Ectodermal cell (in vitro differentiated cells): ENCODE data around the gene TRPC1. TPM values are rescaled to one million over a fixed set of nuclear protein-coding genes. Genes with fewer than 3 reads are reported as not detected.

Experiments used
- H3K27ac ChIP-seq: 2 replicates; pipeline ENCODE4 v1.7.0; 2013; ENCODE audit warnings: mild to moderate bottlenecking, low read depth, low read length; ENCODE audit not compliant: insufficient read depth, poor library complexity, severe bottlenecking
- H3K27me3 ChIP-seq: 2 replicates; pipeline ENCODE4 v1.7.0; 2013; ENCODE audit warnings: mild to moderate bottlenecking, low read length; ENCODE audit not compliant: insufficient read depth, control insufficient read depth, poor library complexity, severe bottlenecking
- H3K36me3 ChIP-seq: one replicate; pipeline ENCODE4 v1.7.0; 2013; ENCODE audit warnings: low read length; ENCODE audit not compliant: control insufficient read depth, insufficient read depth
- H3K4me1 ChIP-seq: one replicate; pipeline ENCODE4 v1.7.0; 2013; ENCODE audit warnings: low read length; ENCODE audit not compliant: control insufficient read depth, insufficient read depth
- H3K4me3 ChIP-seq: 2 replicates; pipeline ENCODE4 v1.7.0; 2013; ENCODE audit warnings: low read depth, low read length, control low read depth; ENCODE audit not compliant: insufficient read depth
- H3K9me3 ChIP-seq: 2 replicates; pipeline ENCODE4 v1.7.0; 2013; ENCODE audit warnings: mild to moderate bottlenecking, low read length, moderate library complexity; ENCODE audit not compliant: control insufficient read depth
- WGBS, 2 experiments: methylation state at CpG; one replicate each; pipeline ENCODE4 v1.1.7; 2013; ENCODE audit warnings: missing lambda C conversion rate in 2 of 2; 5-methylcytosine and 5-hydroxymethylcytosine counted together
- polyA plus RNA-seq, 4 experiments: library from polyadenylated mRNA; stranded (reverse); fragments of 50-300 nt; gene quantifications; one replicate each; pipeline ENCODE4 v1.2.3, GENCODE V29; 2013

The TRPC1 gene
- polyA plus RNA-seq (2013, experiment 1 of 4), result 20.5 TPM
- polyA plus RNA-seq (2013, experiment 2 of 4), result 21.8 TPM
- polyA plus RNA-seq (2013, experiment 3 of 4), result 21.0 TPM
- 23.0 TPM for polyA plus RNA-seq (2013, experiment 4 of 4)

- Histone ChIP-seq H3K4me3 (peak within 1 kb of the TSS; percentile 94), H3K27ac (peak within 1 kb of the TSS; percentile 98), H3K4me1 (peaks cover 7% of the 10 kb centered on the region), H3K9me3 (no peaks in the 10 kb centered on the region), H3K36me3 (no peaks in the 10 kb centered on the region), H3K27me3 (no peaks in the 10 kb centered on the region)
- WGBS, 2 experiments, result 0% methylated on average over 71 to 72 of the region's 73 CpGs
These were observed at the start of gene TRPC1 for GRCh38 chr3:142723968-142724681. Gene TRPC1 (plus strand): TSS chr3:142724034. CDS start chr3:142724560, 526 bp downstream.

GRCh38 chr3:142676151-142676550 is 47.7 kb upstream of the TRPC1 start:
- no peak overlapping the region for H3K27ac ChIP-seq
- no peaks in the 10 kb centered on the region for H3K36me3 ChIP-seq
- H3K4me1 ChIP-seq, result no peaks in the 10 kb centered on the region
- H3K9me3 ChIP-seq, result no peaks in the 10 kb centered on the region
- H3K27me3 ChIP-seq, result no peaks in the 10 kb centered on the region
- 97 to 100% methylated on average over 2 of the region's 2 CpGs for WGBS, 2 experiments
- H3K4me3 ChIP-seq, result no peak overlapping the region

DNA sequence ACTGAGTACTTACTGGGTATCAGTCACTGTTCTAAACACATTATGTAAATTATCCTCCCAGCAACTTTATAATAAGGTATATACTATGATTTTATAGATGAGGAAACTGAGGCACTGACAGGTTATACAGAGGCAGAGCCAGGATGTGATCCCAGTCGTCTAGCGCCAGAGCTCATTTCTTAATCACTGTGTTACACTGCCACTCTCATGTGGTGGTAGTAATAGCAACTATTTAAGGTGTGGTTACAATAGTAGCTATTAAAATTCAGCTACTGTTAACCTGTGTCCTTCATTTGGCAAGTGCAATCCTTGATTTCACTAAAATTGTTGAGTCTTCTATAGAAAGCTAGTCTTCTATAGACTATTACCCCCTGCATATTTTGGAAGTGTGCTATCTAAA is 43.1 kb upstream of the TRPC1 start:
- 91 to 92% methylated on average over 2 of the region's 2 CpGs for WGBS, 2 experiments
- Histone ChIP-seq H3K36me3 (no peaks in the 10 kb centered on the region), H3K27me3 (no peaks in the 10 kb centered on the region), H3K4me1 (no peaks in the 10 kb centered on the region), H3K4me3 (no peak overlapping the region), H3K9me3 (no peaks in the 10 kb centered on the region), H3K27ac (no peak overlapping the region)

DNA sequence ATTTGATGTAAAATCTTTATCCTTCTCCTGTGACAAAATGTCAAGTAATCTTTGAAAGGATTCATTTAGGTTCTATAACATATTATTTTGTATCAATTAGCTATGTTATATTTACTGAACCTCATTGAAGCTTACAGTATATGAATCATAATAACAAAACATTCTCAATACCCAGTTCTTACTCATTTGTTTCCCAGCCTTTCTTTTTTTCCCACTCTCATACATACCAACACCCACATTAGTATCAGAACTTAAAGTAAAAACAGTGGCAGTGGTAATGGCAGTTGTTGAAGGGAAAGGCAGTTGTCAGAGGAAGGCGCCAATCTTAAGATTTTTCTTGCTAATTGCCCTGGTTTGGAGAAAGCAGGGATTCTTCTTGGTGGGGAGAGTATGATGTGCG is 33.2 kb upstream of the TRPC1 start:
- 90 to 92% methylated on average over 2 of the region's 2 CpGs for WGBS, 2 experiments
- H3K4me3 ChIP-seq, result no peak overlapping the region
- no peaks in the 10 kb centered on the region for H3K4me1 ChIP-seq
- no peaks in the 10 kb centered on the region for H3K9me3 ChIP-seq
- H3K27me3 ChIP-seq, result no peaks in the 10 kb centered on the region
- H3K27ac ChIP-seq, result no peak overlapping the region
- no peaks in the 10 kb centered on the region for H3K36me3 ChIP-seq

DNA sequence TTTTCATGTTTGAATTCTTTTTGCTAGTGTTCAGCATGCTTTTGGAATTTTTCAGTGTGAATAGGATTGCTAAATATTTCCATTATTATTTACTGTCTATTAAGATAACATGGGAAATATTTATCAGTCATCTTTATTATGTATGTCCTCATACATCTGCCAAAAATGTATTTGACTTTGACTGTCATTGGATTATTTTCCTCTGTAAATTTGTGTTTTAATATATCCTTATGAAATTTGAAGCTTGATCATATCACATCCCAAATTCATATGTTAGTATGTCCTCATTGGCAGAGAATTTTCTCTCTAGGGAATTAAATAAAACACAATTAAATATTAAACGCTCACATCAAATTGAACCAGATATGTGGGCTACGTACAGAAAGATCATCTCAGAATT is 32.3 kb upstream of the TRPC1 start:
- 89 to 95% methylated on average over 2 of the region's 2 CpGs for WGBS, 2 experiments
- no peaks in the 10 kb centered on the region for H3K27me3 ChIP-seq
- no peaks in the 10 kb centered on the region for H3K4me1 ChIP-seq
- H3K9me3 ChIP-seq, result no peaks in the 10 kb centered on the region
- H3K36me3 ChIP-seq, result no peaks in the 10 kb centered on the region
- no peak overlapping the region for H3K27ac ChIP-seq
- H3K4me3 ChIP-seq, result no peak overlapping the region

- Histone ChIP-seq H3K9me3 (no peaks in the 10 kb centered on the region), H3K4me3 (no peak overlapping the region), H3K27me3 (no peaks in the 10 kb centered on the region), H3K36me3 (no peaks in the 10 kb centered on the region), H3K27ac (no peak overlapping the region), H3K4me1 (no peaks in the 10 kb centered on the region)
- 89% methylated on average over 7 of the region's 7 CpGs for WGBS, 2 experiments
These were observed 30.5 kb upstream of the TRPC1 start for GRCh38 chr3:142693136-142693853.

DNA sequence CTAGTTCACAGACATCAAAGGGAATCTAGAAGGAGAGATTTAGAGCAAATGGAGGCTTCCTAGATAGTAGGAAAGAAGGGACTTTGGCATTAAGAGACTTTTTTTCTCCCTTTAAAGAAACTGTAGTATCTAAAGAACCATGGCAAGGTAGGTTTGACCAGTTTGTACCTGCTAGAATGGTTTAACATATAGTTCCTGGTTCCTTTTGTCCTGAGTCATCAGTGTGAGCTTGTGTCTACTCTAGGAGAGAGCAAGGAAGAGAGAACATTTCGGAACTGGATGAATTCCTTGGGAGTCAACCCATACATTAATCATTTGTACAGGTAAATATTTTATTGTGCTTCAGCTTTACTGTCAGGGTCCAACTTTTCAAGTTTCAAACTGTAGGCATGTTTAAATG is 29.6 kb upstream of the TRPC1 start:
- no peak overlapping the region for H3K27ac ChIP-seq
- no peaks in the 10 kb centered on the region for H3K9me3 ChIP-seq
- no peaks in the 10 kb centered on the region for H3K27me3 ChIP-seq
- H3K36me3 ChIP-seq, result no peaks in the 10 kb centered on the region
- H3K4me3 ChIP-seq, result no peak overlapping the region
- H3K4me1 ChIP-seq, result no peaks in the 10 kb centered on the region
- WGBS, 2 experiments, result 100% methylated on average over 1 of the region's 1 CpG

GRCh38 chr3:142705198-142705597 is 18.6 kb upstream of the TRPC1 start:
- Histone ChIP-seq H3K27ac (no peak overlapping the region), H3K4me1 (no peaks in the 10 kb centered on the region), H3K27me3 (no peaks in the 10 kb centered on the region), H3K4me3 (no peak overlapping the region), H3K36me3 (no peaks in the 10 kb centered on the region), H3K9me3 (no peaks in the 10 kb centered on the region)
- 96 to 97% methylated on average over 2 of the region's 2 CpGs for WGBS, 2 experiments

DNA sequence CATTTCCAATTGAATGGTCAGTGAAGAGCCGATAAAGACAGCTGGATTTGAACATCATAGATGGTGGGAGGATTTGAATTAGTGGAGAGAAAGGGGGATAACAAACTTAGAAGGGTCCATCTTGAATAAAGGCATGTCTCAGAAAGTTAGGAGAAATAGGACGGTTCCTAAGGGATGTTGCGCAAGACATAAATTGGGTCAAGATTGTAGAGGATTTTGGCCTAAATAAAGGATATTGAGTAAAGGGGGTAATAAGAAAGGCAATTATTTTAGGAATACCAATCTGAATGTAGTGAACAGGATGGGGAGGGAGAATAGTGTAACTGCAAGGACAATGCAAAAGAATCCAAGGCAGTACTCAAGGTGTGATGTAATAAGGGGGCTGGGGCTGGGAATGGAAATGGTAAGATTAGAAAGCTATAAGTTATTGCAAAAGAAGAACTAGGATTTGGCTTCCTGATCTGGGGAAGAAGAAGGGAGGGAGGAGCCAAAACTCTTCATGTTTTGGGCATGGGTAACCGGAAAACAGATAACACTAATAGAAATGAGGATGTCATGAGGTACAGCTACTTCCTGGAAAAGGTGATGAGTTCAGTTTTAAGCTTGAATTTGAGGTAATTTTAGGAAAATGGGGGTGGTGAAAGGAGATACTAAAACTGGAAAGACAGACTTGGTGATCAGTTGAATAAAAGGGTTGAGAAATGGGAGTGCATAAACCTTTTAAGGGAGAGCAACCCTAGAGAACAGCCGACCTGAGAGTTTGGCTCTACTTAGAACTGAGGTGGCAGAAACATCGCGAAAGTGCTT is 17.3 kb upstream of the TRPC1 start:
- H3K27ac ChIP-seq, result no peak overlapping the region
- H3K4me1 ChIP-seq, result no peaks in the 10 kb centered on the region
- H3K27me3 ChIP-seq, result no peaks in the 10 kb centered on the region
- WGBS, 2 experiments, result 93 to 95% methylated on average over 7 of the region's 7 CpGs
- H3K4me3 ChIP-seq, result no peak overlapping the region
- no peaks in the 10 kb centered on the region for H3K36me3 ChIP-seq
- no peaks in the 10 kb centered on the region for H3K9me3 ChIP-seq

DNA sequence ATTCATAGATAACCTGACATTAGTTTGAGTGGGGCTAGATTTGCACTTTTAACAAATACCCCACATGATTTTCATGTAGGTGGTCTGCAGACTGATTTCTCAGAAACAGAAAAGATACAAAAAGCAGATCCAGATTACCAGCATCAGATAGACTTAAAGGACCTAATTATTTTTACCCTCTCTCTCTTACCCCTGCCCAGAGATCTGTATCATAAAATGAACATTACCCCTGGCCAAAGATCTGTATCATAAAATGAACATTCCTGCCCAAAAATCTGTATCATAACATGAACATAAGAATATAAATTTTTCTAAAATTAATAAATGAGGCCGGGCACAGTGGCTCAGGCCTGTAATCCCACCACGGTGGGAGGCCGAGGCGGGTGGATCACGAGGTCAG is 14.6 kb upstream of the TRPC1 start:
- no peaks in the 10 kb centered on the region for H3K27me3 ChIP-seq
- no peak overlapping the region for H3K27ac ChIP-seq
- no peaks in the 10 kb centered on the region for H3K4me1 ChIP-seq
- 91 to 97% methylated on average over 5 of the region's 5 CpGs for WGBS, 2 experiments
- no peaks in the 10 kb centered on the region for H3K36me3 ChIP-seq
- no peak overlapping the region for H3K4me3 ChIP-seq
- H3K9me3 ChIP-seq, result no peaks in the 10 kb centered on the region
